GM21576 (cell line): ENCODE results near the gene SLC35E2B.

Source experiments
- ATAC-seq: cut with Tn5 transposase; IDR thresholded peaks from one replicate; pipeline ENCODE4 v1.9.1; 2021; ENCODE audit warnings: mild to moderate bottlenecking, moderate library complexity; ENCODE audit not compliant: unreplicated experiment

SLC35E2B gene

DNA sequence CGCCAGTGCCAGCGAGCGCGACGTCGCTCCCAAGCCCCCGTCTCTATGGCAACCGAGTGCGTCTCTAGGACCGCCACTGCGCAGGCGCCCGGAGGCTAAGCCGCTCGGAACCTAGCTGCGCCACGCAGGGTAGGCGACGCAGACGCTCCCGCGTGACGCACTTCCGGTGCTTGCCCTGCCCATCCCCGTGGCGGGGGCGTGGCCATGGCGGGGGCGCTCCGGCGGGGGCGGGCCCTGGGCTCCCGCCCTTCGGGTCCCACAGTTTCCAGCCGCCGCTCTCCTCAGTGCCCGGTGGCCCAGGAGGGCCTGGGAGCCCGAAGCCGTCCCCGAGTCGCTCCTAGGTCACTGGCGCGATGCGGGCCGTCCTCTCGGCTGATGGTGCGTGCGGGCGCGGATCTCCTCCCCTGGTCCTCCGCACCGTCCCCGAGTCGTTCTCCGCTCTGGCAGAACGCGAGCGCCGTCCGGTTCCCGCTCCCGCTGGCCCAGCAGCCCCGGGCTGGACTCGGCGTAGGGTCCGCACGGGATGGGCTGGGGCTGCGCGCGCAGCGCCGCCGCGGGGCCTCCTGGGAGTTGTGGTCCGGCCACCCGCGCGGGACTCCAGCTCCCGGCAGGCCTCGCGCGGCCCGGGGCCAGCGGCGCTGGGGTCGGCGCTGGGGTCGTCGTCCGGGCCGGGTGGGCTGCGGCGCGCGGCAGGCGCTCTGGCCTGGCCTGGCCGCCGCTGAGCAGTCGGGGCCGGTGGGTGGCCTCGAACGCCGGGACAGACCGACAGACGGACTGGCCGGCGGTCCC, 77.1 kb downstream of the SLC35E2B start, which contains the start of gene MIB2:
MIB2 (plus strand) TSS at position 245 of the 789 bp plus-strand sequence. CDS start 7,953 bp downstream, outside the sequence.
- ATAC-seq: peak; percentile 82

DNA sequence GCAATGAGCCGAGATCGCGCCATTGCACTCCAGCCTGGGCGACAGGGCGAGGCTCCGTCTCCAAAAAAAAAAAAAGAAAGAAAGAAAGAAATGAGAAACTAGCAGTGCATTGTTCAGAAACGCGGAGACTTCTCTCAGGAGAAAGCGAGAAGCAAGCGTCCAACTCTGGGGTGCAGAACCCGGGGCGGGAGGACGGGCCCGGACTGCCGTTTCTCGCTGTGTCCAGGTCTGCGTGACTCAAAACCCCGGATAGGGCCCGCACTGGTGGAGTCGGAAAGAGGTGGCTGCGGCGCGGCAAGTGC, 77.7 kb downstream of the SLC35E2B start:
- ATAC-seq: no peak

DNA sequence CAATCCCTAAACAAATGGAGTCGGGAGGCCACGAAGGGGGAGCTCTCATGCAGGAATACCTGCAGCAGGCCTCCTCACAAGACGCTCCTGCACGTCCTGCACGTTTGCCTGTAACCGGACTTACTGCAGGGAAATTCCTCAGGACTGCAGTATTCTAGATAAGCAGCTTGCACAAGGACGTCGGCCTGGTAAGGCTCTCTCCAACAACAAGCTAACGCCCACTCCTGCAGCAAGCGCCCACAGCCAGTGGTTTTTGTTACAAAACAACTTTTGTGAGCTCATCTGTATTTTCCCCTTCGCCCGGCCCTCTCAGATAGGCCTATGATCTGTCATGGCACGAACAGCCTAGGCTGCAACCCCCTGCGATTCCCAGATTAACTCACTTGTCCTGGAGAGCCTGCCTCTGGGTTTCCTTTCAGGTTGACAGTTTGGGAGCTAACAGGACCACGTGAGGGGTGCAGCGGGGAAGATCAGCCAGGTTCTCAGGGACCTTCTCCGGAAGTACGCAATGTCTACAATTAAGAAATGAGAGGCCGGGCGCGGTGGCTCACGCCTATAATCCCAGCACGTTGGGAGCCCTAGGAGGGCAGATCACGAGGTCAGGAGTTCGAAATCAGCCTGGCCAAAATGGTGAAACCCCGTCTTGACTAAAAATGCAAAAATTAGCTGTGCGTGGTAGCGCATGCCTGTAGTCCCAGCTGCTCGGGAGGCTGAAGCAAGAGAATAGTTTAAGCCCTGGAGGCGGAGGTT, 78.2 kb downstream of the SLC35E2B start:
- ATAC-seq: no peak

DNA sequence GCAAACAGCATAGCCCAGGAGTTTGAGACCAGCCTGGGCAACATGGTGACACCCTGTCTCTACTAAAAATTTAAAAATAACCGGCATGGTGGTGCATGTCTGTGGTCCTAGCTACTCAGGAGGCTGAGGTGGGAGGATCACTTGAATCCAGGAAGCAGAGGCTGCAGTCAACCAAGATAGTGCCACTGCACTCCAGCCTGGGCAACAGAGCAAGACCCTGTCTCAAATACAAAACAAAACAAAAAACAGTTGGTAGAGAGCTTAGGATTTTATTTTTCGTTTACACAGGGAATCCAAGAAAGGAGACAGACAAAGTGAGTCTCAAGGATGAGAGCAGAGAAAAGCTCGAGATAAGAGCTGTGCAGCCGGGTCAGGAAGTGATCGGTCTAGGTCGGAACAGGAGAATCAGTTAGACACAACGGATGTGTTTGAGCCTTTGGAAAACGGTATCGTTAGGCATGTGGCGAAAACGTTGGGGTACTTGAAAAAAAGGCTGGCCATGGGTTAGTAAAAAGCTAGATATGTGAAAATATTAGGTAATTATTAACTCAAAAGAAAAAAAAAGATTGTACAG, 79.0 kb downstream of the SLC35E2B start:
- no peak for ATAC-seq

DNA sequence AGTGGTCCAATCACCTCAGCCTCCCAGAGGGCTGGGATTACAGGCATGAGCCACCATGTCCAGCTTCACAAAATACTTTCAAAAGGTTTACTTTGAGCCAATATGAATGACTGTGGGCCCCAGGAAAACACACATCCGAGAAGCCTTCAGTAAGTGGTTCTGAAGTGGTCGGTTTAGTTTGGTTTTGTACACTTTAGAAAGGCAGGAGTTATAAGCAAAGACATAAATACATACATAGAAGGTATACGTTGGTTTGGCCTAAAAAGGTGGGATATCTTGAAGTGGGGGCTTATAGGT, 80.5 kb downstream of the SLC35E2B start:
- no peak for ATAC-seq

DNA sequence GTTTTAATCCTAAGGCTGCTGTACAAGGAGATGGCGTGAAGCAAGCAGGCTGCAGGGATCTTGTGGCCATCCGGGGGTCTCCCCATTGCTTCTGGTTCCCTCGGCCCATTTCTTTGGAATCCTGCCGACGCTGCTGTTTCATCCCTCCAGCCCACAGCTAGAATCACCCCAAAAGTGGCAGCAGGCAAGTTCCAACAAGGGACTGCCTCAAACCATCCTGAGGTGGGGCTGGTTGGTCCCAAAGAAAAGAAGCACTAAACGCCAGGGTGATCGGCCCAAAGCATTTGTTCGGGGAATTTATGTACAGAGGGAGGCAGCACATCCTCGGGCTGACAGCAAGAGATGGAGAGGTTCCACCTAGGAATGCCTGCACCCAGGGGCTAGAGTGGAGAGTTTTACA, 81.8 kb downstream of the SLC35E2B start:
- no peak for ATAC-seq

DNA sequence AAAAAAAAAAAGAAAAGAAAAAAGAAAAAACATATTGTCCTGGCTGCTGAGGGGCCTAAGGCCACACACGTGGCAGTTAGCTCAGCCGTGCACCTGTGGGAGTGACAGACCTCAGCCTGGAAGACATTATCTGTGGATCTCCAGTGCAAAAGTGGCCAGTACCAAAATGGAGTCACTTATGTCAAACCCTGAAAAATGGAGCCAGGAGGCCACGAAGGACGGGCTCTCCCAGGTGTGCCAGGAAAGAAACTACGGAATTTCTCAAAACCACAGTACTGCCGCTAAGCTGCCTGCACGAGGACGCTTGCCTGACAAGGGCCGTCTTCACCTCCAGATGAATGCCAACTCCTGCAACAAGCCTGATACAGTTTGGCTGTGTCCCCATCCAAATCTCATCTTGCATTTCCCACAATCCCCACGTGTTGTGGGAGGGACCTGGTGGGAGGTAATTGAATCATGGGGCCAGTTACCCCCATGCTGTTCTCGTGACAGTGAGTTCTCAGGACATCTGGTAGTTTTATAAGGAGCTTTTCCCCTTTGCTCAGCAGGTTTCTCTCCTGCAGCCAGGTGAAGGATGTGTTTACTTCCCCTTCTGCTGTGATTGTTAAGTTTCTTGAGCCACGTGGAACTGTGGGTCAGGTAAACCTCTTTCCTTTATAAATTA, 82.6 kb downstream of the SLC35E2B start:
- ATAC-seq: no peak
